Endothelial cell of hepatic sinusoid (primary cell): Measurements from ENCODE around the gene GNL2.
"Not testable (repeated sequence)": the region's sequence is repeated elsewhere in the genome, so short reads cannot be mapped to it uniquely, and the experiment has no call there.

ENCODE experiments used
- in situ Hi-C: cut with HindIII; loops from 2 replicates; pipeline ENCODE4 v1.10.0; 2017; ENCODE audit warnings: low sequenced_read_pairs

Gene GNL2

DNA sequence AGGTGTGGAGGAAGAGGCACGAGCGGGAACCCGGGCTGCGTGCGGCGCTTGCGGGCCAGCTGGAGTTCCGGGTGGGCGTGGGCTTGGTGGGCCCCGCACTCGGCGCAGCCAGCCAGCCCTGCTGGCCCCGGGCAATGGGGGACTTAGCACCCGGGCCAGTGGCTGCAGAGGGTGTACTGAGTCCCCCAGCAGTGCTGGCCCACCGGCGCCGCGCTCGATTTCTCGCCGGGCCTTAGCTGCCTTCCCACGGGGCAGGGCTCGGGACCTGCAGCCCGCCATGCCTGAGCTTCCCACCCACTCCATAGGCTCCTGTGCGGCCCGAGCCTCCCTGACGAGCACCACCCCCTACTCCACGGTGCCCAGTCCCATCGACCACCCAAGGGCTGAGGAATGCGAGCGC lies 77.5 kb downstream of the GNL2 start:
- in situ Hi-C loops, result not testable (repeated sequence)

DNA sequence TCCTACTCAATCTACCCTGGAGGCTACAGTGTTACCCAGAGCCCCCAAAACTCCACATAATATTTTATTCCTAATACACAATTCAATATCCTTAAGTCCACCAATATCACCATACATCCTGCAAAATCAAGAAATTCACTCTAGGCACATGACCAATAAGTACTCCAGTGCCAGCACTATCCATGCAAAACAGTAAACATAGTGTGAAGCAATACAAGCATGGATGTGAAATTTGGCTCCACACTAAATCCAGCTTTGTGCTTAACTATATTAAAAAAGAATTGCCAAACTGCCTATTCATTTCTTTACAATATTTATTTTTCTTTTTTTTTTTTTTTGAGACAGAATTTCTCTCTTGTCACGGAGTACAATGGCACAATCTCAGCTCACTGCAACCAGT lies 78.2 kb downstream of the GNL2 start:
- in situ Hi-C loops, result no loop called here
